ENCODE data around the gene GFRA1. TPM values are rescaled to one million over a fixed set of nuclear protein-coding genes. Genes with fewer than 3 reads are reported as not detected.

The GFRA1 gene
- polyA plus RNA-seq, 1 experiment, result 6.8 TPM

DNA sequence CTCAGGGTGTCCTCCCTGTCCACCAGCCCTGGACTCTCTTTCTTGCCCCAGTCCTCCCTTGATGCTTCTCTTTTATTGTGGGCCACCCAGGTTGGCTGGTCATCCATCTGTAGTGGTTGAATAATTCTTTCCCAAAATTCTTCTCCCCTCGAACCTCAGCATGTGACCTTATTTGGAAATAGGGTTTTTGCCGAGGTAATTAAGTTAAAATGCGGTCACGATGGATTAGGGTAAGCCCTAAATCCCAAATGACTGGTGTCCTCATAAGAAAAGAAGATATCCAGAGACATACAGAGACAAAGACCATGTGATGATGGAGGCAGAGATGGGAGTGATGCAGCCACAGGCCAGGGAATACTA, 74.3 kb downstream of the GFRA1 start:
- CTCF ChIA-PET, result no interaction called here

DNA sequence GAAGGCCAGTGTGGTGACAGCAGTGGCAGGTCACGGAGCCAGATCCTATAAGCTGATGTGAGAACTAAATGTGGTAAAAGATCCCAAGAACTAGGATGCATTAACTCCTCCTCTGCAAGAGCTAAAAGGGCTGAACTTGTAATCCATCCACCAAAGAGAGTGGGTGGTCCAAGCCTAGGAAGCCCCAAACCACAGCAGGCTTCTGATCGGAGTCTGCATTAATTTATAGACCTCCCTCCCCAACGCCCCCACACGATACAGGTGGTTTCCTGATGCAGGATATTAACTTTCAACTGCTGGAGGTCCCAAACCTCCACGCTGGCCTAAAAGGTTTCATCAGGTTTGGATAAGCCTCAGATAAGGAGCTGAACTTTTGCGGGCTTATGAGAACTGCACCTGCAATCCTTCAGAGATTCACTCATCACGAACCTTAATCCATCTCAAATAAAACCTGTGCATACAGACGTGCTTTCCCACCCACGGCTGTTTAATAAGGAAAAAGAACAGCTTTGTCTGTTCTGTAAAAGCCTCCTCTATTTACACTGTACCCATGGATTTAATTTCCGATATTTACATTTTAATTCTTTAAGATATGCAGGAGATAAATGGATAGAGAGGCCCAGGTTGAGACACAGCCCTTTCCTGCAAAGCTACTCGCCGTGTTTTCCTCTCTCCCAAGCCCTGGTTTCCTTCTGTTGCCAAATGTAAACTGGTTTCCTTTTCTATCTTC, 74.9 kb downstream of the GFRA1 start:
- ChIA-PET CTCF (no interaction called here), POLR2A (no interaction called here)
- DNase-seq (ENCODE audit: low read depth, low spot score), result no peak
- Histone ChIP-seq H3K27ac (ENCODE audit: low read depth, low read length) (no peak overlapping the region), H3K9me3 (ENCODE audit: control insufficient read depth, insufficient read depth, low read length) (no peaks in the 10 kb centered on the region; the same call in 1 of the 2 replicates), H3K27me3 (ENCODE audit: control insufficient read depth, insufficient read depth, low read length) (no peaks in the 10 kb centered on the region), H3K4me3 (ENCODE audit: low read depth, low read length) (no peak overlapping the region)
- TF ChIP-seq, protein P1, sequence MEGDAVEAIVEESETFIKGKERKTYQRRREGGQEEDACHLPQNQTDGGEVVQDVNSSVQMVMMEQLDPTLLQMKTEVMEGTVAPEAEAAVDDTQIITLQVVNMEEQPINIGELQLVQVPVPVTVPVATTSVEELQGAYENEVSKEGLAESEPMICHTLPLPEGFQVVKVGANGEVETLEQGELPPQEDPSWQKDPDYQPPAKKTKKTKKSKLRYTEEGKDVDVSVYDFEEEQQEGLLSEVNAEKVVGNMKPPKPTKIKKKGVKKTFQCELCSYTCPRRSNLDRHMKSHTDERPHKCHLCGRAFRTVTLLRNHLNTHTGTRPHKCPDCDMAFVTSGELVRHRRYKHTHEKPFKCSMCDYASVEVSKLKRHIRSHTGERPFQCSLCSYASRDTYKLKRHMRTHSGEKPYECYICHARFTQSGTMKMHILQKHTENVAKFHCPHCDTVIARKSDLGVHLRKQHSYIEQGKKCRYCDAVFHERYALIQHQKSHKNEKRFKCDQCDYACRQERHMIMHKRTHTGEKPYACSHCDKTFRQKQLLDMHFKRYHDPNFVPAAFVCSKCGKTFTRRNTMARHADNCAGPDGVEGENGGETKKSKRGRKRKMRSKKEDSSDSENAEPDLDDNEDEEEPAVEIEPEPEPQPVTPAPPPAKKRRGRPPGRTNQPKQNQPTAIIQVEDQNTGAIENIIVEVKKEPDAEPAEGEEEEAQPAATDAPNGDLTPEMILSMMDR (IDR thresholded peaks at IDR 0.05; ENCODE audit: low read depth, low read length), result no peak

More for the DNA sequence above, 74.3 kb downstream of the GFRA1 start:
- TF ChIP-seq, protein P1 (IDR thresholded peaks at IDR 0.05; ENCODE audit: low read depth, low read length), result no peak
- DNase-seq (ENCODE audit: low read depth, low spot score), result no peak
- POLR2A ChIA-PET, result no interaction called here
- no peaks in the 10 kb centered on the region for H3K27me3 ChIP-seq (ENCODE audit: control insufficient read depth, insufficient read depth, low read length)
- H3K9me3 ChIP-seq (ENCODE audit: control insufficient read depth, insufficient read depth, low read length), result no peaks in the 10 kb centered on the region; the same call in 1 of the 2 replicates
- no peak overlapping the region for H3K4me3 ChIP-seq (ENCODE audit: low read depth, low read length)
- no peak overlapping the region for H3K27ac ChIP-seq (ENCODE audit: low read depth, low read length)

DNA sequence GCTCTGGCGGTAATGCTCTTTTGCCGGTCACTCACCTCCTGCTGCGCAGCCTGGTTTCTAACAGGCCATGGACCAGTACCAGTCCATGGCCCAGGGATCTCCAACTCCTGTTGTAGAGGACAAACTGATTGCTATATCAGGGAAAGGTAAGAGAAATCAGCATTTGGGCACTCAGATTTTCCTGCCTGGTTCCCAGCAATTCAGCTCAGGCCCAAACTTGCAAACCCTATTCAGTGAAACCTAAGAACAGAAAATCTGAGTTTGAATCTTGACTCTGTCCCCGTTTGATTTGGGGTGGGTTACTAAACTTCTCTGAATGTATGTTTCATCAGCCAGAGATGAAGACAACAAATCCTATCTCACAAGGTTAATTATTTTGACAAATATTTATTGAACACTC, 77.4 kb downstream of the GFRA1 start:
- TF ChIP-seq, protein P1 (IDR thresholded peaks at IDR 0.05; ENCODE audit: low read depth, low read length), result no peak
- H3K4me3 ChIP-seq (ENCODE audit: low read depth, low read length), result no peak overlapping the region
- DNase-seq (ENCODE audit: low read depth, low spot score), result no peak
- no peak overlapping the region for H3K27ac ChIP-seq (ENCODE audit: low read depth, low read length)
- no peaks in the 10 kb centered on the region for H3K27me3 ChIP-seq (ENCODE audit: control insufficient read depth, insufficient read depth, low read length)
- POLR2A ChIA-PET, result no interaction called here
- CTCF ChIA-PET, result no interaction called here
- no peaks in the 10 kb centered on the region; the same call in 1 of the 2 replicates for H3K9me3 ChIP-seq (ENCODE audit: control insufficient read depth, insufficient read depth, low read length)

DNA sequence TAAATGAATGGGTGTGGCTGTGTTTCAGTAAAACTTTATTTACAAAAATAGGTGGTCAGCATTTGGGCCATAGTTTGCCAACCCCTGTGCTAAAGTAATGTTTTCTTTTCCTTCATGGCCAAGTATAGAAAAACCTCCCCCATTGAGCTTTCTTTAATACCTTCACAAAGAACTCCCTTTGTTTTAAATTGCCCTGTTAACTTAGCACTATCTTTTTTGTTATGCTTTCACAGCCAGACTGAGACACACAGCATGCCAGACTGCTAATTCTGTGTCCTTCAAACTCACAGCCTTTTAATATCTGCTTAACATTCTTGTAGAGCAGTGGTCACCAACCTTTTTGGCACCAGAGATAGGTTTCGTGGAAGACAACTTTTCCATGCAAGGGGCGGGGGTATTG, 78.0 kb downstream of the GFRA1 start:
- H3K4me3 ChIP-seq (ENCODE audit: low read depth, low read length), result no peak overlapping the region
- H3K9me3 ChIP-seq (ENCODE audit: control insufficient read depth, insufficient read depth, low read length), result no peaks in the 10 kb centered on the region; the same call in 1 of the 2 replicates
- DNase-seq (ENCODE audit: low read depth, low spot score), result no peak
- no peak overlapping the region for H3K27ac ChIP-seq (ENCODE audit: low read depth, low read length)
- TF ChIP-seq, protein P1 (IDR thresholded peaks at IDR 0.05; ENCODE audit: low read depth, low read length), result no peak
- POLR2A ChIA-PET, result no interaction called here
- CTCF ChIA-PET, result no interaction called here
- H3K27me3 ChIP-seq (ENCODE audit: control insufficient read depth, insufficient read depth, low read length), result no peaks in the 10 kb centered on the region

DNA sequence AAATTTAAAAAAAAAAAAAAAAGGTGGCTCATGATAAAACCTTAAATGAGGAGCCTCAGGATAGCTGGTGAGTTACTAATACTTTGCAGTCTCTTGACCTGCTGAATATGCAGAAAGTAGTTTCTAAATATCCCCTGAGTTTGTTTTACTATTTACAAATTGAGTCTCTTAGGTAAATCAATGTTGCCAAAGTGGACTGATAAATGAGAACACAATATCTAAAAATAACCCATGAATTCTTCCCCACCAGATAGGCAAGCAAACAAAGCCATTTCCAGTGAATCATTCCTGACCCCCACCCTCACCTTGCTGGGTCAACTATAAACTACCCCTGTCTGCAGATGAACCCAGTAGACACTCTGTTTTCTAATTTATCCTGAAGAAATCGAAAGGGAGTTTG, 78.9 kb downstream of the GFRA1 start:
- H3K4me3 ChIP-seq (ENCODE audit: low read depth, low read length), result no peak overlapping the region
- DNase-seq (ENCODE audit: low read depth, low spot score), result no peak
- POLR2A ChIA-PET, result no interaction called here
- H3K27ac ChIP-seq (ENCODE audit: low read depth, low read length), result no peak overlapping the region
- CTCF ChIA-PET, result no interaction called here
- TF ChIP-seq, protein P1 (IDR thresholded peaks at IDR 0.05; ENCODE audit: low read depth, low read length), result no peak
- H3K27me3 ChIP-seq (ENCODE audit: control insufficient read depth, insufficient read depth, low read length), result no peaks in the 10 kb centered on the region
- H3K9me3 ChIP-seq (ENCODE audit: control insufficient read depth, insufficient read depth, low read length), result no peaks in the 10 kb centered on the region; the same call in 1 of the 2 replicates
